SK-N-SH (cell line): Measurements from ENCODE around the gene CELSR2. TPM values are rescaled to one million over a fixed set of nuclear protein-coding genes. Genes with fewer than 3 reads are reported as not detected.

Experiments used
- CTCF ChIA-PET: fragments of 300-600, 350-600 bp; formaldehyde crosslinking; extraction: SDS; loops from one replicate; lab custom pipeline; 2021; lab: Yijun Ruan, JAX
- POLR2A ChIA-PET: fragments of 350-600 bp; sonication (Branson Sonifier 250); formaldehyde crosslinking; extraction: SDS; loops from one replicate; lab custom pipeline; 2020; ENCODE audit warnings: antibody characterized with exemption, inconsistent platforms; lab: Yijun Ruan, JAX
- DNase-seq: peaks from one replicate; pipeline ENCODE4 v3.0.0; 2012
- H2AFZ ChIP-seq: fragments of 200-600 bp; sonication (generic); 2 replicates; pipeline ENCODE4 v1.8.1; 2016; ENCODE audit warnings: antibody characterized with exemption, mild to moderate bottlenecking, low read depth
- H3F3A ChIP-seq: fragments of 200-600 bp; sonication (generic); replicated peaks from 2 replicates; pipeline ENCODE3; 2016; ENCODE audit warnings: antibody characterized with exemption, mild to moderate bottlenecking; ENCODE audit not compliant: insufficient read depth
- H3K27ac ChIP-seq, 2 experiments: fragments of 200-500 bp in 1 of 2; fragments of 200-600 bp in 1 of 2; sonication (Bioruptor generic) in 1 of 2; sonication (generic), shearing (Covaris generic) in 1 of 2; 2 replicates each; pipeline versions ENCODE4 v1.5.1 to v1.6.1; 2014 to 2016; ENCODE audit warnings: low read depth in 2 of 2, inconsistent platforms in 1 of 2, low read length in 1 of 2, mild to moderate bottlenecking in 1 of 2, mixed read lengths in 1 of 2
- H3K27me3 ChIP-seq: fragments of 200-600 bp; sonication (generic), shearing (Covaris generic); 2 replicates; pipeline ENCODE4 v1.6.1; 2016; ENCODE audit warnings: mixed run types; ENCODE audit not compliant: insufficient read depth
- H3K36me3 ChIP-seq, 2 experiments: fragments of 200-500 bp in 1 of 2; fragments of 200-600 bp in 1 of 2; sonication (Bioruptor generic) in 1 of 2; sonication (generic) in 1 of 2; replicated peaks in 1 of 2; 2 replicates each; pipeline versions ENCODE3 to v1.5.1; 2014 to 2016; ENCODE audit warnings: low read length in 1 of 2, mild to moderate bottlenecking in 1 of 2; ENCODE audit not compliant: insufficient read depth in 2 of 2, control insufficient read depth in 1 of 2
- H3K4me1 ChIP-seq, 2 experiments: fragments of 200-500 bp in 1 of 2; fragments of 200-600 bp in 1 of 2; sonication (Bioruptor generic) in 1 of 2; sonication (generic), shearing (Covaris generic) in 1 of 2; 2 replicates each; pipeline versions ENCODE4 v1.5.1 to v1.6.1; 2014 to 2016; ENCODE audit warnings: low read depth in 1 of 2, low read length in 1 of 2, mixed run types in 1 of 2; ENCODE audit not compliant: insufficient read depth in 2 of 2, control insufficient read depth in 1 of 2
- H3K4me2 ChIP-seq: fragments of 200-600 bp; sonication (generic), shearing (Covaris generic); 2 replicates; pipeline ENCODE4 v1.6.1; 2017; ENCODE audit warnings: mixed run types
- H3K4me3 ChIP-seq, 2 experiments: fragments of 200-500 bp in 1 of 2; fragments of 200-600 bp in 1 of 2; sonication (Bioruptor generic) in 1 of 2; sonication (generic), shearing (Covaris generic) in 1 of 2; 2 replicates each; pipeline versions ENCODE4 v1.5.1 to v1.8.1; 2014 to 2016; ENCODE audit warnings: low read depth in 2 of 2, inconsistent platforms in 1 of 2, low read length in 1 of 2, mild to moderate bottlenecking in 1 of 2, mixed read lengths in 1 of 2, moderate library complexity in 1 of 2
- H3K79me2 ChIP-seq: fragments of 200-600 bp; sonication (generic); 2 replicates; pipeline ENCODE4 v1.8.1; 2017; ENCODE audit warnings: mild to moderate bottlenecking; ENCODE audit not compliant: insufficient read depth
- H3K9ac ChIP-seq: fragments of 200-600 bp; sonication (generic); 2 replicates; pipeline ENCODE4 v1.6.1; 2017; ENCODE audit warnings: mixed run types
- H3K9me2 ChIP-seq: fragments of 200-600 bp; sonication (generic); 2 replicates; pipeline ENCODE4 v1.6.1; 2017; ENCODE audit warnings: mixed run types
- H3K9me3 ChIP-seq: fragments of 200-600 bp; sonication (generic); 2 replicates; pipeline ENCODE4 v1.6.1; 2017; ENCODE audit warnings: mixed run types, mild to moderate bottlenecking, moderate library complexity
- H4K20me1 ChIP-seq: fragments of 200-600 bp; sonication (generic); 2 replicates; pipeline ENCODE4 v1.6.1; 2017; ENCODE audit warnings: mild to moderate bottlenecking, mixed run types; ENCODE audit not compliant: insufficient read depth
- CHD2 ChIP-seq: fragments of 150-350 bp; IDR thresholded peaks from 2 replicates; pipeline ENCODE4 v1.6.1; 2018; ENCODE audit warnings: low read length; ENCODE audit not compliant: partially characterized antibody
- CTCF ChIP-seq: fragments of 200-600 bp; sonication (generic); IDR thresholded peaks from 2 replicates; pipeline ENCODE4 v1.6.1; 2017; ENCODE audit warnings: antibody characterized with exemption, mild to moderate bottlenecking, moderate library complexity
- EZH2phosphoT487 ChIP-seq: fragments of 200-600 bp; sonication (generic); IDR thresholded peaks from 2 replicates; pipeline ENCODE4 v1.6.1; 2017; ENCODE audit warnings: low read depth, mixed run types, mild to moderate bottlenecking, antibody characterized with exemption, moderate library complexity, borderline replicate concordance
- FOSL2 ChIP-seq: IDR thresholded peaks from 2 replicates; pipeline ENCODE4 v1.4.0; 2012; ENCODE audit warnings: low read depth, mild to moderate bottlenecking, moderate library complexity, borderline replicate concordance
- FOXM1 ChIP-seq: IDR thresholded peaks from 2 replicates; pipeline ENCODE4 v1.4.0; 2012; ENCODE audit warnings: low read depth, mild to moderate bottlenecking
- GABPA ChIP-seq: IDR thresholded peaks from 2 replicates; pipeline ENCODE4 v1.4.0; 2012; ENCODE audit warnings: low read depth, mild to moderate bottlenecking
- MXI1 ChIP-seq: IDR thresholded peaks from 2 replicates; pipeline ENCODE4 v1.6.1; 2012; ENCODE audit warnings: mild to moderate bottlenecking, low read depth, low read length, improper control_type of control experiment
- NRF1 ChIP-seq: IDR thresholded peaks from 2 replicates; pipeline ENCODE4 v1.6.1; 2012; ENCODE audit warnings: low read depth, mild to moderate bottlenecking, low read length
- WGBS: methylation state at CpG from one replicate; pipeline ENCODE4 v1.1.6; 2017; ENCODE audit warnings: low lambda C conversion rate; 5-methylcytosine and 5-hydroxymethylcytosine counted together
- polyA plus RNA-seq, 3 experiments: library from polyadenylated mRNA; depleted of rRNA; stranded (reverse); fragments of >200 nt; gene quantifications; 2 replicates each; pipeline ENCODE4 v1.2.3, GENCODE V29; 2012

CELSR2 gene
- polyA plus RNA-seq, 1 of the 3 experiments (the other 2 are of a cell fraction): 3.5 TPM

- CTCF ChIA-PET: interaction anchor here (1.4 kb wide), 1 partner anchor 46 kb away, joined by 4 read pairs; no protein-coding TSS in a partner anchor
- Histone ChIP-seq H3K4me2 (no peak overlapping the region), H2AFZ (no peak overlapping the region), H3K9ac (no peak overlapping the region), H3K36me3 (peaks cover 11 to 30% of the 10 kb centered on the region in 2 experiments), H3K79me2 (no peaks in the 10 kb centered on the region), H3F3A (no peaks in the 10 kb centered on the region), H3K4me1 (no peaks in the 10 kb centered on the region), H4K20me1 (no peaks in the 10 kb centered on the region), H3K9me2 (no peaks in the 10 kb centered on the region), H3K9me3 (no peaks in the 10 kb centered on the region), H3K4me3 (no peak overlapping the region), H3K27ac (no peak overlapping the region), H3K27me3 (no peaks in the 10 kb centered on the region)
- POLR2A ChIA-PET: no interaction called here
- WGBS: 100% methylated on average over 6 of the region's 6 CpGs
- no peak for DNase-seq
- TF ChIP-seq CHD2 (no peak), NRF1 (no peak), FOSL2 (no peak), MXI1 (no peak), FOXM1 (no peak), CTCF (no peak), EZH2phosphoT487 (no peak), GABPA (no peak)
- TF ChIP-seq, all 33 proteins: peak for 0
These were observed 73.6 kb downstream of the CELSR2 start for GRCh38 chr1:109322974-109323373.

Other genes starting within 250 kb of the CELSR2 start
- gene WDR47, start 207.4 kb upstream of the CELSR2 start, polyA plus RNA-seq (2012; rRNA removed): 7.9 and 11.1 TPM in 2 replicates
- gene TAF13, start 173.5 kb upstream of the CELSR2 start, polyA plus RNA-seq (2012; rRNA removed): 16.0 and 21.9 TPM in 2 replicates
- 12.7 and 15.1 TPM in 2 replicates for gene TMEM167B, start 158.8 kb upstream of the CELSR2 start, polyA plus RNA-seq (2012; rRNA removed)
- gene ELAPOR1, start 135.4 kb upstream of the CELSR2 start, polyA plus RNA-seq (2012; rRNA removed): 1.1 and 1.2 TPM in 2 replicates
- 98.3 and 106 TPM in 2 replicates for gene SARS1, start 35.6 kb upstream of the CELSR2 start, polyA plus RNA-seq (2012; rRNA removed)
- gene PSRC1, start 33.6 kb downstream of the CELSR2 start, polyA plus RNA-seq (2012; rRNA removed): 19.4 and 20.3 TPM in 2 replicates
- gene MYBPHL, start 57.5 kb downstream of the CELSR2 start, polyA plus RNA-seq (2012; rRNA removed): 0.07 TPM in 1 of 2 replicates, not detected in the other
- gene SORT1, start 148.4 kb downstream of the CELSR2 start, polyA plus RNA-seq (2012; rRNA removed): 8.5 and 13.7 TPM in 2 replicates
- 118 and 139 TPM in 2 replicates for gene PSMA5, start 176.9 kb downstream of the CELSR2 start, polyA plus RNA-seq (2012; rRNA removed)
- gene SYPL2, start 217.0 kb downstream of the CELSR2 start, polyA plus RNA-seq (2012; rRNA removed): 0.03 and 0.05 TPM in 2 replicates
- gene ATXN7L2, start 234.4 kb downstream of the CELSR2 start, polyA plus RNA-seq (2012; rRNA removed): 3.9 and 4.0 TPM in 2 replicates
- 5.4 and 8.9 TPM in 2 replicates for gene CYB561D1, start 244.6 kb downstream of the CELSR2 start, polyA plus RNA-seq (2012; rRNA removed)